GM18517 (cell line): Measurements from ENCODE around the gene SMAD9.
"Not testable (repeated sequence)": the region's sequence is repeated elsewhere in the genome, so short reads cannot be mapped to it uniquely, and the experiment has no call there.

ENCODE experiments used
- ATAC-seq: cut with Tn5 transposase; IDR thresholded peaks from one replicate; pipeline ENCODE4 v1.9.1; 2021; ENCODE audit warnings: mild to moderate bottlenecking, moderate library complexity; ENCODE audit not compliant: unreplicated experiment

SMAD9 gene

GRCh38 chr13:36912973-36913372 lies 7.1 kb downstream of the SMAD9 start:
- no peak for ATAC-seq

GRCh38 chr13:36912369-36912768 lies 7.7 kb downstream of the SMAD9 start:
- no peak for ATAC-seq

- no peak for ATAC-seq
Measured at GRCh38 chr13:36910545-36910944, 9.5 kb downstream of the SMAD9 start.

GRCh38 chr13:36907821-36908220 lies 12.2 kb downstream of the SMAD9 start:
- no peak for ATAC-seq

- ATAC-seq = no peak
Measured at GRCh38 chr13:36907266-36907665, 12.8 kb downstream of the SMAD9 start.

DNA sequence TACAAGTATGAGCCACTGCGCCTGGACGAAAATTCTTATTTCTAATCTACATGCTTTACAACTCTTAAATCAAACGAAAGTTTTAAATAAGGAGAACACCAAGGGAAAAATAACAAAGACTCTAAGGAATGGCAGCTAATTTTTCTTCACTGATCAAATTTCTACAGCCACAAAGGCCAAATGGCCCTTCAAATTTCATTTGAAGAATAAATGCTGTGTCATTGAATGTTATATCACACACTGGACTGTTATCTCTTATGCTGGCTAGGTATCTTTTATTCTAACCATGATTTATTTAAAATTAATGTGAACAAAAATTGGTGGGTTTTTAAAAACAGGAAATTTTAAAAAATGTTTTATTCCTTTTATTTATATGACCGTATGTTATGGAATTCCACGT lies 14.1 kb downstream of the SMAD9 start:
- ATAC-seq = no peak

GRCh38 chr13:36903925-36904595 lies 16.0 kb downstream of the SMAD9 start:
- no peak for ATAC-seq

GRCh38 chr13:36897054-36897616 lies 22.9 kb downstream of the SMAD9 start:
- ATAC-seq = no peak

DNA sequence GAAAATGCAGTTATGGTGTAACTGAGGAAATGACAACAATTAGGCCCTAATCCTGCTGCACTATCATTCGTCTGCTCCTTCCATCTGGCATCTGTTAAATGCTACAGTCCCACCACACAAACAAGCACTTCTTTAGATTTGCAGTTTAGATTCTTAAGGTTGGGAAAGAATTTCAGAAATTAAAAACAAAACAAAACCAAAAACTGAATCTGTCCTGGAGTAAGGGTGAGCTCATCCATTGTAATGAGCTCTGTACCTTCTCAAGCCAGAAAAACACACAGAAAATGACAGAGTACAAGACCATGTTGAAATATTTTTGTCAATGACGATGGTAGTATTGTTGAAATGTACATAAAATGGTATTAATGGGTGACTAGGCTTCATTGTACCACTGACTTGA lies 28.3 kb downstream of the SMAD9 start:
- ATAC-seq = no peak

- no peak for ATAC-seq
Measured at GRCh38 chr13:36888645-36889044, 31.4 kb downstream of the SMAD9 start.

DNA sequence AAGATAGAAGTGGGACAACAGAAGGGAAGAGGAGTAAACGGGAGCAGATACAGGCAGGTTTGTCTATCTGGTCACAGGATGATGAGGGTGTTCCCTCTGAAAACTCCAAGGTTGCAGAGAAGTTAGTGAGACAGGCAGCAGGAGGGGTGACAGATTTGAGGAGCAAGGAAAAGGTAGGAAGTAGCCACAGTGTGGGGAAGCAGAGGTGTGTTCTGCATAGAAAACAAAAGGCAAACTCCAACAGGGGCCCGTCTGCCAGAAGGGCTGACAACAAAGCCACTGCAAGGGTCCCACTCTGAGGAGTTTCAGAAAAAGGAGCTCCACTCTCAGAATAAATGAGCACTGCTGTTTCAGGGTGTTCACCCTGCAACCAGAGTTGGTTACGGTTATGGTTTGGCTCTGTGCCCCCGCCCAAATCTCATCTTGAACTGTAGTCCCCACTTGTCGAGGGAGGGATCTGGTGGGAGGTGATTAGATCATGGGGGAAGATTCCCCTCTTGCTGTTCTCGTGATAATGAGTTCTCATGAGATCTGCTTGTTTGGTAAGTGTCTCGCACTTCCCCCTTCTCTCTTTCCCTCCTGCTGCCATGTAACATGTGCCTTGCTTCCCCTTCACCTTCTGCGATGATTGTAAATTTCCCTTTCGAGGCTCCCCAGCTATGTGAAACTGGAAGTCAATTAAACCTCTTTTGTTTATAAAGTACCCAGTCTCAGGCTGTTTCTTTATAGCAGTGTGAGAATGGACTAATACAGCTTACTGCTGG lies 32.1 kb downstream of the SMAD9 start:
- ATAC-seq = no peak

GRCh38 chr13:36885901-36886300 lies 34.1 kb downstream of the SMAD9 start:
- ATAC-seq = no peak

GRCh38 chr13:36884235-36884634 lies 35.8 kb downstream of the SMAD9 start:
- no peak for ATAC-seq

GRCh38 chr13:36883824-36884223 lies 36.2 kb downstream of the SMAD9 start:
- no peak for ATAC-seq

DNA sequence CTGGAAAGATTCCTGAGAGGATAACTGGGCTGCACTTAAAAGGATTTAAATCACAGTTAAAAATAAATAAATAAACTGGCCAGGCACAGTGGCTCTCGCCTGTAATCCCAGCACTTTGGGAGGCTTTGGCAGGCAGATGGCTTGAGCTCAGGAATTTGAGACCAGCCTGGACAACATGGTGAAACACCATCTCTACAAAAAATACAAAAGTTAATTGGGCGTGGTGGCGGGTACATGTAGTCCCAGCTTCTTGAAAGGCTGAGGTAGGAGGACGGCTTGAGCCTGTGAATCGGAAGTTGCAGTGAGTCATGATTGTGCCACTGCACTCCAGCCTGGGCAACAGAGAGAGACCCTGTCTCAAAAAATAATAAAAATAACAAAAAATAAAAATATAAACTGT lies 36.6 kb downstream of the SMAD9 start:
- ATAC-seq = not testable (repeated sequence)

DNA sequence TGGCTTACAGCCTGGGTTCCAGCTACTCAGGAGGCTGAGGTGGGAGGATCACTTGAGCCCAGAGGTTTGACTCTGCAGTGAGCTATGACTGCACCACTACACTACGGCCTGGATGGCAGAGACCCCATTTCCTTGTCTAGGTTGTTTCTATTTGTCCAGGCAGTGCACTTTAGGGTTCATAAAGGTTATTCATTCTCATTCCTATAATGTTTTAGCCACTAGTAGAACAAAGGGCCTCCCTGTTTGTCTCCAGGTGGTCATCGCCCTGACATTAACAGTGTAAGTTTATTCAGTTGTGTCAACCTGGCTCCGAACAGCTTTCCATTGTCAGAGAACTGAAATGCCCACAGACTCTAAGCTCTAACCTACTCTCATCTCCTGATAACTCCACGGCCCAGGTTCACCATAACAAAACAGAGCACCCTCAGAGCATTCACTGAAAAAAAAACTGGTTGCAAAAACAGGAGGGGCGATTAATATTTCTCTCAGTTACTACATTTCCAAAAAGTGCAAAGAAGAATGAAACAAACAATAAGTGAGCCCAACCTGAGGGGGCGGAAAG lies 37.1 kb downstream of the SMAD9 start:
- no peak for ATAC-seq

- no peak for ATAC-seq
Measured at GRCh38 chr13:36880961-36881360, 39.1 kb downstream of the SMAD9 start.

DNA sequence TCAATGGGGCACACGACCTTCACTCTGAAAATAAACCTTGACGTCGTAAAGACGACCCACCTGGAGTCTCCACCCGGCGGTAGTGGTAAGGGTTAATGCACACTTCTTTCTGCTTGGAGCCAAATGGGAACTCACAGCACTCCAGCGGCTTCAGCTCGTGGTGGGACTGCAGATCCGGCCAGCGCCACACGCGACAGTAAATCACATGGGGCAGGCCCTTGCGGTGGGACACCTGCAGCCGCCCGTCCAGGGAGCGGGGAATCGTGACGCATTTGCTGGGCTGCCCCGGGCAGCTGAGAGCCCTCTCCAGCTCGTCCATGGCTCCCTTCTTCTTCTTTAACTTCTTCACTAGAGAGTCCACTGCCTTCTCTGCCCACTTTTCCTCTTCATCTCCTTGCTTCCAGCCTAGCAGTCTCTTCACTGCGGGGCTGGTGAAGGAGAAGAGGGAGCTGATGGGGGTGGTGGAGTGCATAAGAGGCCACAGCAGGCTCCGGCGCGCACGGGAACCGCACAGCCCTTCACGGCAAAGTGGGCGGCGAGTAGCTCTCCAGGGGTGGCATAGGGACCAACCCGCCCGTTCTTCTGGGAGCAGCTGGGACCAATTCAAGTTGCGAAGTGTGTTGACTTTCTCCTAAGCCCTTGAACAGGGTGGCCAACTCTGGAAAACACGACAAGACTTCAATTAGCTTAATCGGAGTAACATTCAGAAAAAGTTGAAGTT lies 40.7 kb downstream of the SMAD9 start:
- no peak for ATAC-seq

- no peak for ATAC-seq
Measured at GRCh38 chr13:36875961-36876360, 44.1 kb downstream of the SMAD9 start.

GRCh38 chr13:36875431-36875830 lies 44.6 kb downstream of the SMAD9 start:
- no peak for ATAC-seq

DNA sequence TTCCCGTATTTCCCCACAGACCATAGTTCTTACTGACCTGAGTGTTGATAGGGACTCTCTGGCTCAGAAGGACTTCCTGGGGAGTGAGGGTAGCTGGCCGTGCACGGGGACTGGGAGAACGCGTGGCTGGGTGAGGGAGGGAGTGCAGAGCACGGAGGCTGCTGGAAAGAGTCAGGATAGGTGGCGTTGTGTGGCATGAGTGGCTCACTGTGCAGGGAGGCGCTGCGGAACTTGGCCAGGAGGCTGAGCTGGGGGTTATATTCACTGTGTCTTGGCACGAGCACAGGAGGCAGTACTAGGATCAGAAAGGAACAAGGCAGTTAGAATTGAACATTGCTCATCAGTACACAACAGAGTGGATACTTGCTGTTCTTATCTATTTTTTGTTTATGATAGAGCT lies 47.4 kb downstream of the SMAD9 start:
- ATAC-seq = no peak
